Cardiac fibroblast (primary cell): ENCODE data around the gene CCDC87.
A peak's percentile ranks its signal among the peaks of the same experiment; 100 is the strongest.
"Not testable (repeated sequence)": the region's sequence is repeated elsewhere in the genome, so short reads cannot be mapped to it uniquely, and the experiment has no call there.

ENCODE experiments used
- DNase-seq, 2 donors: peaks; one replicate each; pipeline versions ENCODE4 v3.0.0 to v3.0.0-alpha.2; 2010; ENCODE audit warnings: low read depth in 2 of 2
- H3K4me3 ChIP-seq, 2 donors: replicated peaks in 1 of 2; 1 replicate in 1 of 2; 2 replicates in 1 of 2; pipeline ENCODE4 v1.5.1; 2011; ENCODE audit warnings: low read depth in 2 of 2, low read length in 2 of 2, mild to moderate bottlenecking in 2 of 2, moderate library complexity in 1 of 2
- TF ChIP-seq, protein P1 (sequence below): IDR thresholded peaks from one replicate; pipeline ENCODE4 v1.5.1; 2011; ENCODE audit warnings: low read depth, mild to moderate bottlenecking, low read length, inconsistent platforms

The CCDC87 gene

DNA sequence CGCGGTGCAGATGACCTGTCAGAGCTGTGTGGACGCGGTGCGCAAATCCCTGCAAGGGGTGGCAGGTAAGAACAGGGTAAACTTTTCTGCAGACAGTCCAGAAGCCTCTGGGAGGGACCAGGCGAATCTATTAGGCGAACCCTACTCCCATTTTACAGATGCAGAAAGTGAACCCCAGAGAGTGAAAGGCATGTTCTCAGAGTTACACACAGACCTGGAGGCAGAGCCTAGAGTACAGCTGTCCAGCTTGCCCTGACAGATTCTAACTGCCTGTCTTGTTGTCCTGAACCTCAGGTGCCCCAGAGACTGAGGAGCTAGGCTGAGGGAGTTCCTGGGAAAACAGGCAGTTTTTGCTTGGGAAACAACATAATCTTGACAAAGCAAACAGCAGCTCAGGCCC is 787 bp upstream of the CCDC87 start:
- TF ChIP-seq, protein P1, sequence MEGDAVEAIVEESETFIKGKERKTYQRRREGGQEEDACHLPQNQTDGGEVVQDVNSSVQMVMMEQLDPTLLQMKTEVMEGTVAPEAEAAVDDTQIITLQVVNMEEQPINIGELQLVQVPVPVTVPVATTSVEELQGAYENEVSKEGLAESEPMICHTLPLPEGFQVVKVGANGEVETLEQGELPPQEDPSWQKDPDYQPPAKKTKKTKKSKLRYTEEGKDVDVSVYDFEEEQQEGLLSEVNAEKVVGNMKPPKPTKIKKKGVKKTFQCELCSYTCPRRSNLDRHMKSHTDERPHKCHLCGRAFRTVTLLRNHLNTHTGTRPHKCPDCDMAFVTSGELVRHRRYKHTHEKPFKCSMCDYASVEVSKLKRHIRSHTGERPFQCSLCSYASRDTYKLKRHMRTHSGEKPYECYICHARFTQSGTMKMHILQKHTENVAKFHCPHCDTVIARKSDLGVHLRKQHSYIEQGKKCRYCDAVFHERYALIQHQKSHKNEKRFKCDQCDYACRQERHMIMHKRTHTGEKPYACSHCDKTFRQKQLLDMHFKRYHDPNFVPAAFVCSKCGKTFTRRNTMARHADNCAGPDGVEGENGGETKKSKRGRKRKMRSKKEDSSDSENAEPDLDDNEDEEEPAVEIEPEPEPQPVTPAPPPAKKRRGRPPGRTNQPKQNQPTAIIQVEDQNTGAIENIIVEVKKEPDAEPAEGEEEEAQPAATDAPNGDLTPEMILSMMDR = no peak
- DNase-seq = no peak

DNA sequence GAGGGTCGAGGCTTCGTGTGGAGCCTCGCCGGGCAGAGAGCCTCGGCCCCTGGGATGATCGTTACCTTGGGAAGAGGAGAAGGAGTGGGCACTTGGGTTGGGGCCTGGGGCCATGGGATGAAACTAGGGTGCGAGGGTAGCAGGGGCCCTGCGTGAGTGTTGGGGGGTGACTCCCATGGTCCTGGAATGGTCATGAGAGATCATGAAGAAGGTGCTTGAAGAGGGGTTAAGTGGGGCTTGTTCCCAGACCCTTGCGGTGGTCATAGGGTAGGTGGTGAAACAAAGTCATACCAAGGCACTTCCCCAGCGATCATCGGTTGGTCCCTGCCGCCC is 406 bp upstream of the CCDC87 start:
- no peak for DNase-seq
- TF ChIP-seq, protein P1 = no peak

More for the DNA sequence above, 787 bp upstream of the CCDC87 start:
- H3K4me3 ChIP-seq = peak overlapping the region; percentile 72 to 76

DNA sequence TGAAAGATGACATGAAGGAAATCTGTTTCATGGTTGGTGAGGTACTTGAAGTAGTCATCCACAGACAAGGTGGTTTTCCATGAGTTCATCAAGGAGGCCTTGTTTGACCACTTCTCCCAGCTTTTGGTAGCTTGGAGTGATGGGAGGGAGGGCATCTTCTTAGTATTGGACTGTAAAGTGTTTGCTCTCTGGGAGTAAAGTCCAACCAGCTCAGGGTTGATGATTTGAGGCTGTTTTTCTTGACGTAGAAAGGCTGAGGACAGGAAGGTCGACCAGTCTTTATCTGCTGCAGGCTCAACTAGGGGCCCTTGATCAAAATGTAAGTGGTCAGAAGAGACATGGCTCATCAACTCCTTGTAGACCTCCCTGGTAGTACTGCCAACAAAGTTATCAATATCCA is 1.7 kb downstream of the CCDC87 start:
- no peak for DNase-seq
- no peak overlapping the region for H3K4me3 ChIP-seq
- TF ChIP-seq, protein P1 = no peak

More for the DNA sequence above, 406 bp upstream of the CCDC87 start:
- peak overlapping the region; percentile 72 to 76 for H3K4me3 ChIP-seq

DNA sequence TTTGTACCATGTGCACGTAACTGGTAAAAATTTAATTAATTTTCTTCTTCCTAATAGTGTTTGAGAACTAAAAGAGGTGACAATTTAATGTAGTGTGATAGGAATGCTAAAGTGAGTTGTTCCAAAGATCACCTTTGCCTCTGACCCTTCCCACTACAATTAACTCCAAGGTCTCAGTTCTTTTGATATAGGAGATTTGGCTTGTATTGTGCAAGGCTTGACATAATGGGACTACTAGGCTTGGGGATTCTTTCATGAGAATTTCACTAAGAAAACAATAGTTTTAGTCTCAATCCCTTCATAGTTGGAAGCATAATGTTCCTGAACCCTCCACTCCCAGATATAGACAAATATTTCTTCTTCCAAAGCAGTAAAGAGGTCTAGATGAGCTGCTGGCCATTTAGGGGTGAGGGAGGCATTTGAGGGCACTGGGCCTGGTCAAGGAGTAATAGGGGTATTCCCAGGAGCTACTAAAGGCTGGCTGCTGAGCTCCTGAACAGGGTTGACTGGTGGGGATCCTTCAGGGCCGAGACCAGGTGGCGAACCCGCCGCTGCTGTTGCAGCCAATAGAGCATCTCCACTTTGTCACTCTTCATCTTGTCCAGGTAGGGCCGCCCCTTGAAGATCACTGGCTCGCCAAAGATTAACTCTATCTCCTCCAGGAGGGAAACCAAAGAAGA is 2.7 kb downstream of the CCDC87 start:
- no peak overlapping the region for H3K4me3 ChIP-seq
- TF ChIP-seq, protein P1 = no peak
- no peak for DNase-seq

DNA sequence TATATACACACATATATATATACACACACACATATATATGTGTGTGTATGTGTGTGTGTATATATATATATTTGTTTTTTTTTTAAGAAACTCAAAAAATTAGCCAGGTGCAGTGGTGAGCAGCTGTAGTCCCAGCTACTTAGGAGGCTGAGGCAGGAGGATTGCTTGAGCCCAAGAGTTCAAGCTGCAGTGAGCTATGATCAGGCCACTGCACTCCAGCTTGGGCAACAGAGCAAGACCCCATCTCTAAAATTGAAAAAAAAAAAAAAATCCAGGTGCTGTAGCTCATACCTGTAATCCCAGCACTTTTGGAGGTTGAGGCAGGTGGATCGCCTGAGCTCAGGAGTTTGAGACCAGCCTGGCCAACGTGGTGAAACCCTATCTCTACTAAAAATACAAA is 3.5 kb downstream of the CCDC87 start:
- H3K4me3 ChIP-seq, DNase-seq: not testable (repeated sequence)

DNA sequence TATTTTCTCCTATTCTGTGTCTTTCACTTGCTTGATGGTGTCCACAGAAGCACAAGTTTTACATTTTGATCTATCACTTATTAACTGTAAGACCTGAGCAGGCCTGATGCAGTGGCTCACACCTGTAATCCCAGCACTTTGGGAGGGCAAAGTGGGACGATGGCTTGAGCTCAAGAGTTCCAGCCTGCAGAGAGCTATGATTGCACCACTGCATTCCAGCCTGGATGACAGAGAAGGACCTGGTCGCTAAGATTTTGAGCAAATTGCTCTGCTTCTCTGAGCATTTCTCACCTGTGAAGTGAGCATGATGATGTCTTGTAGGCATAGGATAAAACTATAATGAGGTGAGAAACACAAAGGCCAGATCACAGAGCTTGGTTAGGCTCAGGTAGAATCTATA is 6.7 kb downstream of the CCDC87 start:
- TF ChIP-seq, protein P1 = no peak
- DNase-seq = no peak
- H3K4me3 ChIP-seq = no peak overlapping the region

DNA sequence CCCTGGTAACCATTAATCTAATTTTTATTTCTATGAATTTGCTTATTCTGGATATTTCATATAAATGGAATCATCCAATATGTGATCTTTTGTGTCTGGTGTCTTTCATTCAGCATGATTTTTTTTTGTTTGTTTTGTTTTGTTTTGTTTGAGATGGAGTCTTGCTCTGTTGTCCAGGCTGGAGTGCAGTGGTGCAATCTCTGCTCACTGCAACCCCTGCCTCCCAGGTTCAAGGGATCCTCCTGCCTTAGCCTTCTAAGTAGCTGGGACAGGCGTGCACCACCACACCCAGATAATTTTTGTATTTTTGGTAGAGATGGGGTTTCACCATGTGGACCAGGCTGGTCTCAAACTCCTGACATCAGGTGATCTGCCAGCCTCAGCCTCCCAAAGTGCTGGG is 7.4 kb downstream of the CCDC87 start:
- DNase-seq, H3K4me3 ChIP-seq: not testable (repeated sequence)

DNA sequence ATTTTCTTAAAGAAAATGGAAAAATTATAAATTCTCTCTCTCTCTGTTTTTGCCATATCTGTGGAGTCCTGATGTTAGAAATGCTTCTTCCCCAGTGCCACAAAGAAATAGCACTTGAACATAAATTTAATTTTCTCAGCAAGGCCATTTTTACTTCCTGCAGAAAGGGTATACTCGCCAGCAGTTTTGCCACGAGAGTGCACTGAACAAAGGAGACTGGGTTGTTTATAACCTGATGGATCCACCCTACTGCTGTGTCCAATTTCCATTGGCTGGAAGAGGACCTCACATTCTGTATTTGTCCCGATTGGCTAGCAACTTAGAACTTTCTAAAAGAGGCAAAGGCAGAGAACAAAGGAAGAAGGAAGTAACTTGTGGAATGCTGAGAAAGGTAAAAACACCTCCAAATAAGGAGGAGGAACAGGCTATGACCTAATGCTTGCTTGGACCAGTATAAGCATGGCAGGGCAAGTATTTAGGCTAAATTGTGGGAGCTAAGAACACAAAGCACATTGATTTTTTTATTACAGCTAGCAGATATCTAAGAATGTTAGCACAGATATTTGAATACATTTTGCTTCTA is 10.2 kb downstream of the CCDC87 start:
- H3K4me3 ChIP-seq, DNase-seq: not testable (repeated sequence)
